HG02870 (cell line): ENCODE data around the gene CST6.
"Not testable (repeated sequence)": the region's sequence is repeated elsewhere in the genome, so short reads cannot be mapped to it uniquely, and the experiment has no call there.

Experiments
- ATAC-seq: cut with Tn5 transposase; IDR thresholded peaks from one replicate; pipeline ENCODE4 v1.9.1; 2021; ENCODE audit warnings: mild to moderate bottlenecking, moderate library complexity; ENCODE audit not compliant: unreplicated experiment

CST6 gene

GRCh38 chr11:66014804-66015453 is 3.1 kb downstream of the CST6 start:
- ATAC-seq, result no peak

GRCh38 chr11:66015454-66015881 is 3.7 kb downstream of the CST6 start:
- ATAC-seq, result no peak

DNA sequence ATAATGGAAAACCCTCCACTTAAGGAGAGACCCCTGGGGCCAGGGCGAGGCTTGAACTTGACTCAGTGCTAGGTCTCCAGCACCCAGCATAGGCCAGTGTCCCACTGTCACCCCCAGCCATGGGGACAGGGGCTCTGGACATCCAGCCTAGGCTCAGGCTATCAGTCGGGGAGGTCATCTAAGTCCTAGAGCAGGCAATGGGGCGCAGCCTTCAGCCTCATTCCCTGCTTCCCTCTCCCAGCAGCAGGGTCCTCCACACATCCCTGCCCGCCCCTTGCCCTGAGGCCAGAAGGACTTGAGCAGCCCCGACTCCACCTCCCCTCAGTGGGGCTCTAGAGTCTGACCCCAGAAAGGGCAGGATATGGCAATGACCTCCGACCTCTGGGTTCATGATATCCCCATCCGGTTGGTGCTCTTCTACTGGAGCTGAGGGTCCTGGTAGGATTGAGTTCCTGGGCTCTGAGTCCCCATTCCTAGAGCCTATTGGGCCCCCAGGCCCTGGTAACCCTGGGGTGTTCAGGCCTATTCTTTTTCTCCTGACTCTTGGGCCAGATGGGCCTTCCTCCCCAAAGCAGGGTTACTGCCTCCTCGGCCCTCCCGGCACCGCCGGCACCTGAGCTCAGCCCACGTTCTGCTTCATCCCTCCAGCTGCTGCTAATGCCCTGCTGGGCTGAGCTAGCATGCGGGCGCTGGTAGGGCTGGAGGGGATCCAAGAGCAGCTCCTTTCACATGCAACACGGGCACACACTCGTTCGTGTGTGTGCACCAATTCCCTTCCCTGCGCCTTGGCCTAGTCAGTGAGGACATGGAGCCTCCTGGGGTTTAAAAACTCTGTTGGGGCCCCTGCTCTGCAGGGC is 4.4 kb downstream of the CST6 start:
- ATAC-seq, result no peak

- no peak for ATAC-seq
These were observed 5.0 kb downstream of the CST6 start for GRCh38 chr11:66016793-66017177.

DNA sequence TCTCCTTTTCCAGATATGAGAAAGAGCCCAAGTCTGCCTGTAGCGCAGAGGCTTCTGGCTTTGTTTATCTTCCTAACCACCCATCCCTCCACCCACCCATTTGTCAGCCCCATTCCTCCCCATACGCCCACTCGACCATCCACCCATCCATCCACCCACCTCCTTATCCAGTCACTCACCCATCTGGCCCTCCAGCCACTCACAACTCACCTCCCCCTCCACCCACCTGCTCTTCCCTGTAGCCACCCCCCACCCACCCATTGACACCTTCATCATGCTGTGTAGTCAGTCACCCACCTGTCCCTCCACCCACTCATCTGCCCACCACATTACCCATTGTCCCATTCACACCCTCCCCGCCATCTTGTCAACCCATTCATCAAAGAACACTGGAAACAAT is 5.5 kb downstream of the CST6 start:
- ATAC-seq, result no peak

GRCh38 chr11:66020212-66020611 is 8.4 kb downstream of the CST6 start:
- ATAC-seq, result no peak

DNA sequence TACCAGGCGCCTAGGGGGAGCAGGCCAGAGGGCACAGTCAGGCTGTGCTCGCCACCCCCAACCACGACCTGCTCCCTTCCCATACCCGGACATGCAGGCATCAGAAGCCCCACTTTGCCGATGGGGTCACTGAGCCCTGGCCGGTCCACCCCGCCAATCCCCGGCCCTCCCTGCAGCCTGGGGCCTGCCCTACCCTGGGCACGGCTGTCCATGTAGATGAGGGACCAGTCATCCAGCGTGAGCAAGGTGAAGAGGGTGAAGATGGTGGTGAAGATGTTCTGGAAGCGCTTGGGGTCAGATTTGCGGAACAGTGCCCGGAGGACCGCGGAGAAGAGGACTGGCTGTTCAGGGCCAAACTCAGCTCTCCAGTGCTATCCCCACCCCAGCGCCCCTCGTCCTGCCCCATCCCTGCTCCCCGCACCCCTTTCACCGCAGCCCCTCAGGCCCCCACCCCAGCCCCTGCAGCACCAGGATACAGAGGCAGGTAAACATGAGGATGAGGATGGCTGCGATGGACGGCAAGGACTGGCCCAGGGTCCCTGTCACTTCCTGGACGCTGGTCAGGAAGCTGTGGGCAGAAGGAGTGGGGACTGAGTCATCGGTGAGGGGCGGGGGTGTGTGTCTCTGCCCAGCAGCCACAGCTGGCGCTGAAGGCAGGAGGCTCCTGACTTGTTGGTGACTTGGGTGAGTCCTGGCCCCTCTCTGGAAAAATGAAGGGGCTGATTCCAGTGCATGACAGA is 9.0 kb downstream of the CST6 start:
- ATAC-seq, result no peak

- no peak for ATAC-seq
These were observed 10.8 kb downstream of the CST6 start for GRCh38 chr11:66022401-66023185.

GRCh38 chr11:66023186-66023440 is 11.3 kb downstream of the CST6 start:
- not testable (repeated sequence) for ATAC-seq

- no peak for ATAC-seq
These were observed 14.3 kb downstream of the CST6 start, which contains the start of gene CATSPER1 for GRCh38 chr11:66026017-66026529. Gene CATSPER1, minus strand, starts transcription at chr11:66026479. Its CDS starts 100 bp downstream, at chr11:66026379.

DNA sequence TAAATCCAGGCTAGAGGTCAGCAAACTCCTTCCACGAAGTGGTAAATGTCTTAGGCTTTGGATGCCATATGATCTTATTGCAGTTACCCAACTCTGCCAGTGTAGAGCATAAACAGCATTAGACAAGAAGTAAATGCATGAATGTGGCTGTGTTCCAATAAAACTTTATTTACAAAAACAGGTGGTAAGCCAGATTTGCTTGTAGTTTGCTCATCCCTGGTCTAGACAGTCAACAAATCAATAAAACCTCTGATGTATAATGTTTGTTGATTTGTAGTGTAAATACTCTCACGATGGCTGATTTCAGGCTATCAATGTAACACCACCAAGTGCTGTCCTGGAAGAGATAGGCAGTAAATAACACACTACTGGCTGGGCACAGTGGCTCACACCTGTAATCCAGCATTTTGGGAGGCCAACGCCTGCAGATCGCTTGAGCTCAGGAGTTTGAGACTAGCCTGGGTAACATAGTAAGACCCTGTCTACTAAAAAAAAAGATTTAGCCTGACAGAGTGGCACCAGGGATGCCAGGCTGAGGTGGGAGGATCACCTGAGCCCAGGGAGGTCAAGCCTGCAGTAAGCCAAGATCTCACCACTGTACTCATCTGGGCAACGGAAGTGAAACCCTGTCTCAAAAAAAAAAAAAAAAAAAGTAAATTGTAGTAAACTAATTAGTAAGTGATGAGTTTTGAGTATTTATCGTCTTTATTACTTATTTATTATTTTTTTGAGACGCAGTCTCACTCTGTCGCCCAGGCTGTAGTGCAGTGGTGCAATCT is 21.3 kb downstream of the CST6 start:
- no peak for ATAC-seq

DNA sequence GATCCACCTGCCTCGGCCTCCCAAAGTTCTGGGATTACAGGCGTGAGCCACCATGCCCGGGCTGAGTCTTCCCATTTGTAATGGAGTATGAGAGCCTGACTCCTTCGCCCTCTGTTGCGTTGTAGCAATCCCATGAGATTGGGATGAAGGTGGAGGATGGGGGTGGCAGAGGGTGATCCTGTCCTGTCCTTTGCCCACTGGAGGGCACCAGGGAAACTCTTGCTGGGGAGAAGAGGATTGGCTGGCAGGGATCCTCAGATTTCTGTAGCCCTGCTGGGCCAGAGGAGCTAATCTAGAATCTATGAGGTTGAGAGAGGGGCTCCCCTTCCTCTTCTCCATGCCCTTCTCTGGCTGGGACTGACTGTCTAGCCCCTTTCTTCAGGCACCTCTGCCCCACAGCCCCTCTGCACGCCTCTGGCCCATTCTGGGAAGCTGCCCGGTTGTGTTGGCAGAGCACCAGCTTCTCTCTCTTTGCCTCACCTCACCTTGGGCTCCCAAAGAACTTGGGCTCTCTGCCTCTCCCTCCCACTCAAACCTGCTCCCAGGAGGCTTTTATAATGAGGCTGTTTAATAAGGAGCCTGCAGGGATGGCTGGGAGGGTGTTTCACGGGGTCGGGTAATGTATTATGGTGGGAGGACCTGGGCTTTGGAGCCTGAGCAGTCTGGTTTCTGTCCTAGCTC is 24.0 kb downstream of the CST6 start:
- ATAC-seq, result no peak

DNA sequence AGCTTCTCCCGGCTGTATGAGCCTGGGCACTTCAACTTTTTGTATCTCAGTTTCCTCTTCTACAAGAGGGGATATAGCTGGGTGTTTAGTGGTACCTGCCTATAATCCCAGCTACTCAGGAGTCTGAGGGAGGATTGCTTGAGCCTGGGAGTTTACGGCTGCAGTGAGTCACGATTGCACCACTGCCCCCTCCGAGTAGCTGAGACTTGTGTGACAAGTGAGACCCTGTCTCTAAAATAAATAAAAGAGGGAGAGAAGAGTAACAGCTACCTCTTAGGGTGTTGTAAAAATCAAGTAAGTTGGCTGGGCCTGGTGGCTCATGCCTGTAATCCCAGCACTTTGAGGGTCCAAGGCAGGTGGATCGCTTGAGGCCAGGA is 24.5 kb downstream of the CST6 start:
- no peak for ATAC-seq

- ATAC-seq, result no peak
These were observed 25.5 kb downstream of the CST6 start for GRCh38 chr11:66037327-66037726.

- ATAC-seq, result no peak
These were observed 28.0 kb downstream of the CST6 start for GRCh38 chr11:66039765-66040164.

DNA sequence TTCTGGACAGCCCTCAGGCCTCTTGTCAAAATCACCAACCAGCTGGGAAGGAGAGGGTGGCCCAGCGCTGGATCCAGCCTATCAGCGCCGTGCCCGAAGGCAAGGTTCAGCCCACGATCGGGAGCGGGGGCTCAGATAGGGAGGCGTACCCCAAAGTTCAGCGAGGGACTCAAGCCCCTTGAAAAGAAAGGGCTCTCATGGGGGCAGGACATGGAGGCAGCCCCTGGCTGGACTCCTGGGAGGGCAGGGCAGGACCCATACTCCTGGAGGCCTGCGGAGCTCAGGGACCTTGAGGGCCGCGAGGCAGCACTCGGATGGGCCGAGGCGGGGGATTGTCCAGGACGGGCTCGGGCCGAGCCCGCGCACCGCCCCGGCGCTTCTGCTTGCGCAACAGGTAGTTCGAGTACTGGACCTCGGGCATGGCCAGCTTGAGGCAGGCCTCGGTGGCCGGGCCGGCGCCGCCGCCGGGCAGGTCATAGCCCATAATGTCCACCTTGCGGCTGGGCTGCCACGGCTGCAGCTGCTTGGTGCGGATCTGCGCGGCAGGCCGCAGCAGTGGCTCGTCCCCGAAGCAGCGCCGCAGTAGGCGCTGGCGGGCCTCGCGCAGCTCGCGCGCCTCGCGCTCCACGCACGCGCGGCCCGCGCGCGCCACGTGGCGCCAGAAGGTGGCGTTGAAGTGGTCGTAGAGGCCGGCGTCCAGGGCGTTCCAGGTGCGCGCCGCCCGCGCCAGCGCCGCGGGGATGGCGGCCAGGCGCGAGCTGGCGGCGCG is 30.6 kb downstream of the CST6 start:
- no peak for ATAC-seq

DNA sequence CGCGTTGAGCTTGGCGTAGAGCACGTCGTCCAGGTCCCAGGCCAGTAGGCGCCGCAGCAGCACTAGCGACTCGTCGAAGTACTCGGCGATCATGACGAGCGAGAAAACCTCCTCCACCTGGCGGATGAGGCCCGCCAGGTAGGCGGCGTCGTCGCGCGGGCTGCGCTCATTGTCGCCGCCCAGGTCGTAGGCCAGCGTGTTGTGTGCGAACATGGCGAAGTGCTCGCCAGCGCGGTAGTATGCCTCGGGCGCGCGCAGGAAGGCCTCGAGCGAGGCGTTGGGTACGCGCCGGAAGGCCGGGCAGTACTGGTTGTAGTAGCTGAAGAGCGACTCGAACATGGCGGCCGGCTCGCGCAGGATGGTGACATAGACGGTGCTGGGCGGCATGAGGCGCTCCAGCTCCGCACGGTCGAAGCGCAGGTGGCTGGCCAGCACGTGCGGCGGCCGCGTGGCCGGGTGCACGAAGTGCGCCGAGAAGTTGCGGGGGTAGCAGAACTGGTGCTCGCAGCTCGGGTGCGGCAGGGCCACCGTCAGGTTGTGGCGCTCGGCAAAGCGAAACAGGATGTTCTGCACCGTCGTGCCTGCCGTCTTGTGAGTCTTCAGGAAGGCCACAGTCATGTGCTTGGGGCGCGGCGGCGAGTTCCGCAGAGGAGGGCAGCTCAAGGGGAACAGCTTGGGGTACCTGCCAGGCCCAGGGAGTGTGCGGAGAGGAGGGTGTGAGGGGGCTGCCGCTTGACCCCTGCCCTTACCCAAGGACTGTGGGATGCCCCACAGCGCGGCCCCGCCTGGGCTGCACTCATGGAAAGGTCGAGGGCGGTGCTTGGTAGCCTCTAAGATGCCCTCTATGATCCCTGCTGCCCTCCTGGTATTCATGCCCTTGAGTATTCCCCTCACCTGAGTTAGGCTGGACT is 31.4 kb downstream of the CST6 start:
- no peak for ATAC-seq

DNA sequence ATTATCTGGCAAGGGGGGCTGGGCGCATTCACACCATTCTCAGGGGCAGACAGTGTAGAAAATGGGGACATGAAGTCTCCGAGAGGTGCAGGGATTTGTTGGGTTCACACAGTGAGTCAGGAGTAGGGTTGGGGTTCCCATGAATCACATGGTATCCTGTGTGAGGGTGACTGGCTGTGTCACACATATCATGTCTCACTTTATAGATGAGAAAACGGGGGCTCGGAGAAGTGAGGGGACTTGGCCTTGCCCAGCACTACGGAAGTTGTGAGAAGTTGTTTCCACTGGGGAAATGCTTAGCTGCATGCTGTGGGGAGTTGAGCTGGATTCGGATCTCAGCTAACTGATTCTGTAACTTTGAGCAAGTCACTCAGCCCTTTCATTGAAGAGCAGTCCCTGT is 32.9 kb downstream of the CST6 start:
- no peak for ATAC-seq
